ENCODE results near the gene MTUS2. TPM values are rescaled to one million over a fixed set of nuclear protein-coding genes. Genes with fewer than 3 reads are reported as not detected.

MTUS2 gene
- total and polyA plus RNA-seq, 2 donors from 2014 or later = 0.06 to 0.22 TPM

- H3K4me3 ChIP-seq (ENCODE audit: low read length in 3 of 3) = no peak overlapping the region
- TF ChIP-seq CTCF (IDR thresholded peaks at IDR 0.05; ENCODE audit: borderline replicate concordance, extremely low read depth, insufficient read depth) = no peak
- no peaks in the 10 kb centered on the region for H3K9me3 ChIP-seq (ENCODE audit: control insufficient read depth in 2 of 3, insufficient read depth in 1 of 3, low read length in 3 of 3)
- intact Hi-C loops (cut with DNase I) = no loop called here
- FAIRE-seq (no peak), DNase-seq (no peak)
- no peak overlapping the region for H3K27ac ChIP-seq (ENCODE audit: low read depth in 2 of 2, low read length in 2 of 2)
- no peaks in the 10 kb centered on the region for H3K27me3 ChIP-seq (ENCODE audit: control insufficient read depth, insufficient read depth, low read length)
- H3K4me1 ChIP-seq (ENCODE audit: control insufficient read depth in 2 of 3, insufficient read depth in 2 of 3, low read depth in 1 of 3, low read length in 3 of 3) = no peaks in the 10 kb centered on the region
- H3K9ac ChIP-seq (ENCODE audit: low read length in 3 of 3) = no peak overlapping the region
- no peaks in the 10 kb centered on the region for H3K36me3 ChIP-seq (ENCODE audit: control insufficient read depth in 2 of 3, insufficient read depth in 3 of 3, low read length in 3 of 3)
Observed at GRCh38 chr13:29154390-29154789, 334.3 kb downstream of the MTUS2 start.

- Histone ChIP-seq H3K27me3 (ENCODE audit: control insufficient read depth, insufficient read depth, low read length) (no peaks in the 10 kb centered on the region), H3K4me1 (ENCODE audit: control insufficient read depth in 2 of 3, insufficient read depth in 2 of 3, low read depth in 1 of 3, low read length in 3 of 3) (no peaks in the 10 kb centered on the region), H3K27ac (ENCODE audit: low read depth in 2 of 2, low read length in 2 of 2) (no peak overlapping the region), H3K4me3 (ENCODE audit: low read length in 3 of 3) (no peak overlapping the region), H3K9me3 (ENCODE audit: control insufficient read depth in 2 of 3, insufficient read depth in 1 of 3, low read length in 3 of 3) (no peaks in the 10 kb centered on the region), H3K9ac (ENCODE audit: low read length in 3 of 3) (no peak overlapping the region), H3K36me3 (ENCODE audit: control insufficient read depth in 2 of 3, insufficient read depth in 3 of 3, low read length in 3 of 3) (no peaks in the 10 kb centered on the region)
- intact Hi-C loops (cut with DNase I) = no loop called here
- DNase-seq = no peak
- no peak for TF ChIP-seq CTCF (IDR thresholded peaks at IDR 0.05; ENCODE audit: borderline replicate concordance, extremely low read depth, insufficient read depth)
- no peak for FAIRE-seq
Observed at GRCh38 chr13:29156136-29156535, 336.0 kb downstream of the MTUS2 start.

GRCh38 chr13:29159871-29160270 lies 339.7 kb downstream of the MTUS2 start:
- FAIRE-seq (no peak), DNase-seq (no peak)
- Histone ChIP-seq H3K27me3 (ENCODE audit: control insufficient read depth, insufficient read depth, low read length) (no peaks in the 10 kb centered on the region), H3K4me1 (ENCODE audit: control insufficient read depth in 2 of 3, insufficient read depth in 2 of 3, low read depth in 1 of 3, low read length in 3 of 3) (no peaks in the 10 kb centered on the region), H3K27ac (ENCODE audit: low read depth in 2 of 2, low read length in 2 of 2) (no peak overlapping the region), H3K36me3 (ENCODE audit: control insufficient read depth in 2 of 3, insufficient read depth in 3 of 3, low read length in 3 of 3) (no peaks in the 10 kb centered on the region), H3K9me3 (ENCODE audit: control insufficient read depth in 2 of 3, insufficient read depth in 1 of 3, low read length in 3 of 3) (no peaks in the 10 kb centered on the region), H3K9ac (ENCODE audit: low read length in 3 of 3) (no peak overlapping the region), H3K4me3 (ENCODE audit: low read length in 3 of 3) (no peak overlapping the region)
- TF ChIP-seq CTCF (IDR thresholded peaks at IDR 0.05; ENCODE audit: borderline replicate concordance, extremely low read depth, insufficient read depth) = no peak
- intact Hi-C loops (cut with DNase I) = no loop called here

- no peak overlapping the region for H3K4me3 ChIP-seq (ENCODE audit: low read length in 3 of 3)
- no peak for TF ChIP-seq CTCF (IDR thresholded peaks at IDR 0.05; ENCODE audit: borderline replicate concordance, extremely low read depth, insufficient read depth)
- no peak overlapping the region for H3K27ac ChIP-seq (ENCODE audit: low read depth in 2 of 2, low read length in 2 of 2)
- no peaks in the 10 kb centered on the region for H3K27me3 ChIP-seq (ENCODE audit: control insufficient read depth, insufficient read depth, low read length)
- no peaks in the 10 kb centered on the region for H3K9me3 ChIP-seq (ENCODE audit: control insufficient read depth in 2 of 3, insufficient read depth in 1 of 3, low read length in 3 of 3)
- no peak overlapping the region for H3K9ac ChIP-seq (ENCODE audit: low read length in 3 of 3)
- DNase-seq = no peak
- intact Hi-C loops (cut with DNase I) = no loop called here
- H3K4me1 ChIP-seq (ENCODE audit: control insufficient read depth in 2 of 3, insufficient read depth in 2 of 3, low read depth in 1 of 3, low read length in 3 of 3) = no peaks in the 10 kb centered on the region
- no peaks in the 10 kb centered on the region for H3K36me3 ChIP-seq (ENCODE audit: control insufficient read depth in 2 of 3, insufficient read depth in 3 of 3, low read length in 3 of 3)
- no peak for FAIRE-seq
Observed at GRCh38 chr13:29160862-29161261, 340.7 kb downstream of the MTUS2 start.

Data from kidney (tissue), 14 donors.